Tibial nerve (tissue), 3 donors: Measurements from ENCODE around the gene USP47.

ENCODE experiments used
- POLR2A ChIP-seq, 2 donors: fragments of 450-650 bp; IDR thresholded peaks; one replicate each; pipeline ENCODE4 v1.6.1; 2017; ENCODE audit warnings: antibody characterized with exemption in 2 of 2, mild to moderate bottlenecking in 2 of 2, moderate library complexity in 2 of 2
- TF ChIP-seq, protein P1 (sequence below), 5 experiments: fragments of 200-600 bp in 3 of 5; fragments of 450-650 bp in 2 of 5; sonication (generic) in 3 of 5; IDR thresholded peaks; one replicate each; pipeline ENCODE4 v1.5.1; 2016 to 2019; ENCODE audit warnings: antibody characterized with exemption in 5 of 5, mild to moderate bottlenecking in 3 of 5, moderate library complexity in 2 of 5

DNA sequence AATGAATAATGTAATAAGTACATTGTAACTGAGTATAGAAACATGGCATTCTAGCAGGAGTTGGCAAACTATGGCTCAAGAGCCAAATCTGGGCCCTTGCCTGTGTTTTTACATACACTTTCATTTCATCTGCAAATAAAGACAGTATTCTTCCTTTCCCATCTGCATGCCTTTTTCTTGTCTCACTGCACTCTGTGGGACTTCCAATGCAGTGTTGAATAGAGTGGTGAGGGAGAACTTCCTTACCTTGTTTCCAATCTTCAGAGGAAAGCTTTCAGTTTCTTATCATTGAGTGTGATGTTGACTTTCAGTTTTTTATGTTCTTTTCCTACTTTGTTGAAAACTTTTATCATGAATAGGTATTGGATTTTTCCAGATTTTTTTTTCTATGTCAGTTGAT lies 82.1 kb downstream of the USP47 start:
- TF ChIP-seq, protein P1, sequence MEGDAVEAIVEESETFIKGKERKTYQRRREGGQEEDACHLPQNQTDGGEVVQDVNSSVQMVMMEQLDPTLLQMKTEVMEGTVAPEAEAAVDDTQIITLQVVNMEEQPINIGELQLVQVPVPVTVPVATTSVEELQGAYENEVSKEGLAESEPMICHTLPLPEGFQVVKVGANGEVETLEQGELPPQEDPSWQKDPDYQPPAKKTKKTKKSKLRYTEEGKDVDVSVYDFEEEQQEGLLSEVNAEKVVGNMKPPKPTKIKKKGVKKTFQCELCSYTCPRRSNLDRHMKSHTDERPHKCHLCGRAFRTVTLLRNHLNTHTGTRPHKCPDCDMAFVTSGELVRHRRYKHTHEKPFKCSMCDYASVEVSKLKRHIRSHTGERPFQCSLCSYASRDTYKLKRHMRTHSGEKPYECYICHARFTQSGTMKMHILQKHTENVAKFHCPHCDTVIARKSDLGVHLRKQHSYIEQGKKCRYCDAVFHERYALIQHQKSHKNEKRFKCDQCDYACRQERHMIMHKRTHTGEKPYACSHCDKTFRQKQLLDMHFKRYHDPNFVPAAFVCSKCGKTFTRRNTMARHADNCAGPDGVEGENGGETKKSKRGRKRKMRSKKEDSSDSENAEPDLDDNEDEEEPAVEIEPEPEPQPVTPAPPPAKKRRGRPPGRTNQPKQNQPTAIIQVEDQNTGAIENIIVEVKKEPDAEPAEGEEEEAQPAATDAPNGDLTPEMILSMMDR (IDR thresholded peaks at IDR 0.05) = no peak
- TF ChIP-seq POLR2A (IDR thresholded peaks at IDR 0.05) = no peak
